Panc1 (cell line): ENCODE measurements around the gene TMEM37. TPM values are rescaled to one million over a fixed set of nuclear protein-coding genes. Genes with fewer than 3 reads are reported as not detected.

Source experiments
- ATAC-seq: fragments of 200-7000 bp; cut with Tn5 transposase; 2 replicates; pipeline ENCODE4 v1.9.1; 2020; ENCODE audit warnings: mild to moderate bottlenecking, moderate library complexity
- BruUV-seq: library from RNA; stranded (reverse); fragments of 400-500 nt; replicated peaks from 2 replicates; lab custom pipeline; 2021; lab: Mats Ljungman, UMichigan
- CTCF ChIA-PET: fragments of 300-600 bp; sonication (Branson Sonifier 250); formaldehyde crosslinking; loops from one replicate; lab custom pipeline; 2022; ENCODE audit warnings: antibody characterized with exemption; lab: Charles Lee
- POLR2A ChIA-PET: fragments of 300-600 bp; sonication (Branson Sonifier 250); formaldehyde crosslinking; loops from one replicate; lab custom pipeline; 2022; ENCODE audit warnings: antibody characterized with exemption; lab: Charles Lee
- DNase-seq: peaks from one replicate; pipeline ENCODE4 v3.0.0-alpha.2; 2010; ENCODE audit warnings: low read depth, low spot score
- H3K27ac ChIP-seq: 2 replicates; pipeline ENCODE4 v1.5.1; 2011; ENCODE audit warnings: mild to moderate bottlenecking, low read length, inconsistent platforms
- H3K27me3 ChIP-seq: fragments of 200-500 bp; sonication (Bioruptor generic); 2 replicates; pipeline ENCODE4 v1.6.0; 2014; ENCODE audit warnings: low read length, inconsistent platforms; ENCODE audit not compliant: control insufficient read depth, insufficient read depth
- H3K36me3 ChIP-seq: fragments of 200-500 bp; sonication (Bioruptor generic); 2 replicates; pipeline ENCODE4 v1.5.1; 2014; ENCODE audit warnings: inconsistent platforms, mild to moderate bottlenecking, low read length, moderate library complexity; ENCODE audit not compliant: control insufficient read depth, insufficient read depth
- H3K4me1 ChIP-seq: 2 replicates; pipeline ENCODE4 v1.5.1; 2011; ENCODE audit warnings: inconsistent platforms, mild to moderate bottlenecking, low read length, moderate library complexity; ENCODE audit not compliant: control insufficient read depth, insufficient read depth
- H3K4me3 ChIP-seq, 2 experiments: 2 replicates each; pipeline ENCODE4 v1.5.1; 2011 to 2012; ENCODE audit warnings: low read depth in 2 of 2, low read length in 2 of 2, mild to moderate bottlenecking in 2 of 2, inconsistent platforms in 1 of 2, moderate library complexity in 1 of 2
- H3K9me3 ChIP-seq: fragments of 200-500 bp; sonication (Bioruptor generic); 2 replicates; pipeline ENCODE4 v1.5.1; 2014; ENCODE audit warnings: low read depth, mild to moderate bottlenecking, inconsistent platforms, low read length, moderate library complexity; ENCODE audit not compliant: control insufficient read depth, insufficient read depth
- CTCF ChIP-seq: fragments of 450-650 bp; IDR thresholded peaks from 2 replicates; pipeline ENCODE4 v1.5.1; 2017; ENCODE audit warnings: mild to moderate bottlenecking
- POLR2AphosphoS5 ChIP-seq: IDR thresholded peaks from 2 replicates; pipeline ENCODE4 v1.6.1; 2012; ENCODE audit warnings: mild to moderate bottlenecking, low read depth, low read length, moderate library complexity
- REST ChIP-seq, 2 experiments: IDR thresholded peaks; 2 replicates each; pipeline ENCODE4 v1.6.1; 2011 to 2012; ENCODE audit warnings: low read depth in 2 of 2, control low read depth in 1 of 2, low read length in 1 of 2, mild to moderate bottlenecking in 1 of 2, moderate library complexity in 1 of 2; ENCODE audit not compliant: insufficient read depth in 1 of 2
- SIN3A ChIP-seq: IDR thresholded peaks from 2 replicates; pipeline ENCODE4 v1.6.1; 2012; ENCODE audit warnings: low read depth, mild to moderate bottlenecking, low read length, moderate library complexity, borderline replicate concordance; ENCODE audit not compliant: insufficient read depth
- TCF7L2 ChIP-seq: IDR thresholded peaks from 2 replicates; pipeline ENCODE4 v1.6.1; 2011; ENCODE audit warnings: mild to moderate bottlenecking, low read depth, low read length, inconsistent platforms
- in situ Hi-C: cut with HindIII; loops from 2 replicates; pipeline ENCODE4 v1.10.0; 2016; ENCODE audit warnings: low sequenced_read_pairs, low pct_unique_long_range_greater_than_20kb
- intact Hi-C: fragments of 100-400 bp; cut with micrococcal nuclease; formaldehyde crosslinking; loops from one replicate; pipeline ENCODE4 v1.10.0; 2022; ENCODE audit not compliant: unreplicated experiment
- total RNA-seq: library from RNA; stranded (reverse); gene quantifications from one replicate; pipeline ENCODE4 v1.2.1, GENCODE V29; 2021; ENCODE audit not compliant: unreplicated experiment

The TMEM37 gene
- total RNA-seq, 1 experiment from 2014 or later: 0.28 TPM

- Histone ChIP-seq H3K4me1 (no peaks in the 10 kb centered on the region; the same call in 1 of the 2 replicates), H3K36me3 (no peaks in the 10 kb centered on the region), H3K27ac (no peak overlapping the region), H3K9me3 (no peaks in the 10 kb centered on the region), H3K27me3 (peaks cover 17% of the 10 kb centered on the region; the same call in 1 of the 2 replicates), H3K4me3 (no peak overlapping the region)
- intact Hi-C loops: no loop called here
- BruUV-seq: no TSS peak
- DNase-seq (no peak), ATAC-seq (no peak)
- ChIA-PET CTCF (no interaction called here), POLR2A (no interaction called here)
- in situ Hi-C loops: no loop called here
- TF ChIP-seq CTCF: no peak
- no peak for TF ChIP-seq REST (IDR thresholded peaks at IDR 0.05; ENCODE audit: insufficient read depth in 1 of 2, low read depth in 2 of 2, low read length in 1 of 2)
- TF ChIP-seq POLR2AphosphoS5: no peak
- no peak for TF ChIP-seq TCF7L2
- no peak for TF ChIP-seq SIN3A
These were observed 2.3 kb upstream of the TMEM37 start for GRCh38 chr2:119429225-119429981.

GRCh38 chr2:119430023-119430498 lies 1.6 kb upstream of the TMEM37 start:
- CTCF ChIA-PET: no interaction called here
- ATAC-seq (no peak), DNase-seq (no peak)
- H3K36me3 ChIP-seq: no peaks in the 10 kb centered on the region
- H3K27ac ChIP-seq: no peak overlapping the region
- no TSS peak for BruUV-seq
- no peaks in the 10 kb centered on the region for H3K9me3 ChIP-seq
- peaks cover 14% of the 10 kb centered on the region; the same call in 1 of the 2 replicates for H3K27me3 ChIP-seq
- in situ Hi-C loops (no loop called here), intact Hi-C loops (no loop called here)
- TF ChIP-seq CTCF: no peak
- TF ChIP-seq REST (IDR thresholded peaks at IDR 0.05; ENCODE audit: insufficient read depth in 1 of 2, low read depth in 2 of 2, low read length in 1 of 2): no peak
- TF ChIP-seq TCF7L2: no peak
- TF ChIP-seq SIN3A: no peak
- TF ChIP-seq POLR2AphosphoS5: no peak
- H3K4me1 ChIP-seq: no peaks in the 10 kb centered on the region; the same call in 1 of the 2 replicates
- POLR2A ChIA-PET: no interaction called here
- no peak overlapping the region for H3K4me3 ChIP-seq
